HG02870 (cell line): Measurements from ENCODE around the gene AANAT.

Source experiments
- ATAC-seq: cut with Tn5 transposase; IDR thresholded peaks from one replicate; pipeline ENCODE4 v1.9.1; 2021; ENCODE audit warnings: mild to moderate bottlenecking, moderate library complexity; ENCODE audit not compliant: unreplicated experiment

AANAT gene

DNA sequence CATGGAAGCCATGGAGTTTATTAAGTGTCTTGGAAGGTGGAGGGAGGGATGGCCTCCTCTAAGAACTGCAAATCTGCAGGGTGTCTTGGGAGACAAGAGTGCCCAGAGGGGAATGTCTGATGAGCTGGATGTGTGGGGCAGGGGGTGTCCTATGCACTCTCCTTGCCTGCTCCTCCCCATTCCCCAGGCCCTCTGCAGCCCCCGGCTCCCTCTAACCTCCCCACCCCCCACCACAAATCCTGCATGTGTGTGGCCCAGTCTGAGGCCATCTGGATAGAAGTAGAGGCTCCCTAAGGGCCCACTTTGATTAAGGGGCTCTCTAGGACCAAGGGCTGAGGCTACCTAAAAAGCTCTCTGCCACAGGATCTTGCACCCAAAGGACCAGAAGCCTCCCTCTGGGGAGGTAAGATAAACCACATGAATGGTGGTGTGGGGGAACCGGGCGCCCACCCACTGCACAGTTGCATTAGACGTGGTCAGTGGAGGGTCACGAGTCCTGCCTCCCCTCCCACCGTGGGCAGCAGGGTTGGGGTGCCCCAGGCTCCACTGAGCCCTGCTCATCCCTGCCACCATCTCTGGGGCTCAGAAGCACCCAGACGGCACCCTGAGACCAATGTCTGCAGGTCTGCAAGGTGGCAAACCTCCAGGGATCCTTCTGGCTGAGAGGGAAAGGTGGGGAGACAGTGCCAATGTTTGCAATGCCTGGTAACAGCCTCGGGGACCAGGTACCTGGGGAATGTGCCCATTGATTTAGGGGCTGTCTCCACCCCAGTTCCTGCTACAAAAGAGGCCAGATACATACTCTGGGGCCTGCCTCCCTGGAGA, 618 bp downstream of the AANAT start:
- no peak for ATAC-seq

DNA sequence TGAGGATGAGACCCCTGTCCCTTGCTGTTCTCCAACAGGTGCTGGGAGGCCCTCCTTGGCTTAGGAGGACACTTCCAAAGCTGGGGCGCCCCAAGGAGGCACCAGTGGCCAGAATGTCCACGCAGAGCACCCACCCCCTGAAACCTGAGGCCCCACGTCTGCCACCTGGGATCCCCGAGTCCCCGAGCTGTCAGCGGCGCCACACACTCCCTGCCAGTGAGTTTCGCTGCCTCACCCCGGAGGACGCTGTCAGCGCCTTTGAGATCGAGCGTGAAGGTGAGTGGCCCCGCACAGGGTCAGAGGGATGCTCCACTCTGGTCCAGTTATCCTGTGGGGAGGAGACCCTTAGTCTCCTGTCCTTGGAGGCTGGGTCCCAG, 1.2 kb downstream of the AANAT start:
- no peak for ATAC-seq

DNA sequence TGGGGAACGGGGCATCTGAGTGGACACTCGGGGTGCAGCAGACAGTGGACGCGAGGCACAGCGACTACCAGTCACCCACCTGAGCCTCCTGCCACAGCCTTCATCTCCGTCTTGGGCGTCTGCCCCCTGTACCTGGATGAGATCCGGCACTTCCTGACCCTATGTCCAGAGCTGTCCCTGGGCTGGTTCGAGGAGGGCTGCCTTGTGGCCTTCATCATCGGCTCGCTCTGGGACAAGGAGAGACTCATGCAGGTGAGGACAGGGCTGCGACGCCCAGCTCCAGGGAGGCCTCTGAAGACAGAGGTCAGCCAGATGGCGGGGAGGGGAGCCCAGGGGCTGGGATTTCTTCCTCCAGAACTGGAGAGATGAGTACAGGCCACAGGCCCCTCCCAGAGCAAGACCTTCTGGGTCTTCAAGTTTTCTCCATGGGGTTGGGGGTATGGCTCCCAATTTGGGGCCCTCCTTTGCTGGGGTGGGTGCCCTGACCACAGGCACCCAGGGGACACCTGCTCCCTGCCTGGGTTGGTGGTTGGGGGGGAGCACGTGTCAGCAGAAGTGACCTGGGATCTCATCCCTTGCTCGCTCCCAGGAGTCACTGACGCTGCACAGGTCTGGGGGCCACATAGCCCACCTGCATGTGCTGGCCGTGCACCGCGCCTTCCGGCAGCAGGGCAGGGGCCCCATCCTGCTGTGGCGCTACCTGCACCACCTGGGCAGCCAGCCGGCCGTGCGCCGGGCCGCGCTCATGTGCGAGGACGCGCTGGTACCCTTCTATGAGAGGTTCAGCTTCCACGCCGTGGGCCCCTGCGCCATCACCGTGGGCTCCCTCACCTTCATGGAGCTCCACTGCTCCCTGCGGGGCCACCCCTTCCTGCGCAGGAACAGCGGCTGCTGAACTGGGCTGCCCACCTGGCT, 1.9 kb downstream of the AANAT start:
- no peak for ATAC-seq

DNA sequence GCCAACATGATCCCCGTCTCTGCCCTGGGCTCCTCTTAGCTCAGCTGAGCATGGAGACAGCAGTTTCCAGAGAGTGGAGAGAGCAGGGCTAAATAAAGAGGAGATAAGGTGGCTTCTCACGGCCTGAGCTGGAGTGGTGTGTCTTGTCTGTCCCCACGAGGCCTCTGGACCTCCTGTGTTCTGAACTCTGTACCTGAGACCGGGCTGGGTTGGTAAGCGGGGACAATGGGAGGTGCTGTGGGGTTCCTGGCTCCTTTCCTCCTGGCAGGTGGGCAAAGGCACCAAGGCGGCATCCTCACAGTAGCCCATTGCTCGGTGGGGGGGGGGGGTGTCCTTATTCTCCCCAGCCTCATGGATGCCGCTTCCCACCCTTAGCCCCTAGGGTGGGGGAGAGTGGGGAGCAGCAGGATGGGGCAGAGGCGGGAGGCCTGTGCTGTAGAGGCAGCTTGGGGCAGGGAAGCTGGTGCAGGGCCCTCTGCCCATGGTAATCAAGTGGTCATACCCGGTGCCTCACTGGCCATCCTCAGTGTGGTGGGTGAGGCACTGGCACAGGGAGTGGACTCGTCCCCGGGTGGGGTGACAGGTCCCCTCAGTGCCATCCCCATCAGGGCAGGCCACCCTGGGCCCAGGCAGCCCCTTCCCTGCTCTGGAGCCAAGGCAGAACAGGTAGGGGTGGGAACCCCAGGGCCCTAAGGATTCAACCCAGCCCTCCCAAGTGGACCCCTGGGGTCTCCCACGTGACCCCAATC, 2.8 kb downstream of the AANAT start:
- ATAC-seq = no peak

DNA sequence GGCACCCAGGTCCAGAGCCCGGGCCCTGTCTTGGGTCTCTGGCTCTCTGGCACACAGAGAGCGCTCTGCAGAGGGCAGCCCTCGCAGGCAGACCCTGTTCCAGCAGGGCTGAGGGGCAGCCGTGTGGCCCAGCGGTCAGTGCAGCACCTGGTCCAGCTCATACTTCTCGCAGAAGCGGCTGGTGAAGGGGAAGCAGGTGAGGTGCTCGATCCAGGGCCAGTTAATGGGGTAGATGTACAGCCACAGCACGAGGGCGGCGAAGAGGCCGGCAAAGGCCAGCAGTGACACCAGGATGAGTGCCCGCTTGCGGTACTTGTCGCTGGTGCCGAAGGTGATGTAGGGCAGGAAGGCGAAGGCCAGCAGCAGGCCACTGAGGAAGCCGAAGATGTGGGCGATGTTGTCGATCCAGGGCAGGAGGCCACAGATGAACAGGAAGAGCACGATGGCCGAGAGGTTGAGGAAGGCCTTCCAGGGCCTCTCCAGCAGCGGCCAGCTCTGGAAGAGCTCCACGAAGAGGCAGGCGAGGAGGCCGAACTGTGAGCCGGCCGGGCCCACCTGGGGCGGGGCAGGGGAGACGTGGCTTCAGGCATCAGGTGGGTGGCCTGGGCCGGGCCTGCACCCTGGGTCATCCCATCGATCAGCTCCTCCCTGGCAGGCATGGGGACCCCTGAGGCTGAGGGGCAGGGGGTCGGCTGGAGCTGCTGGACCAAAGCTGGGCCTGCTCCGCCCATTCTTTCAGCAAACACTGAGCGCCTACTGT, 4.3 kb downstream of the AANAT start:
- ATAC-seq = no peak

DNA sequence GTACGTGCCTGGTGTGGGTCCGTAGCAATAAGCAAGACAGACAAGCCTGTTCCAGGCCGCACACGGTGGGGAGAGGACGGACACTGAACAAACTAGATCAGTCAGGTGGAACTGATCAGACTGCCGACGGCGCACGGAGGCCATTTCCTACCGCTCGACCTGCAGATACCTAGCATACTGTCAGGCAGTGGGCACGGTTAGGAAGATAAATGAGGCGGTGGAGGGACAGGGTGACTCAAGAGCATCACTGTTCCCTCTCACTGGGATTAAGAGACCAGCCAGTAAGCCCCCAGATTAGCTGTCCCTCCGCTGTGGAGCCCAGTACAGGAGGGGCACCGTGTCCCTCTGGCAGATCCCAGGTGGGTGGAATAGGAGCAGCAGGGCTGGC, 4.8 kb downstream of the AANAT start:
- no peak for ATAC-seq

DNA sequence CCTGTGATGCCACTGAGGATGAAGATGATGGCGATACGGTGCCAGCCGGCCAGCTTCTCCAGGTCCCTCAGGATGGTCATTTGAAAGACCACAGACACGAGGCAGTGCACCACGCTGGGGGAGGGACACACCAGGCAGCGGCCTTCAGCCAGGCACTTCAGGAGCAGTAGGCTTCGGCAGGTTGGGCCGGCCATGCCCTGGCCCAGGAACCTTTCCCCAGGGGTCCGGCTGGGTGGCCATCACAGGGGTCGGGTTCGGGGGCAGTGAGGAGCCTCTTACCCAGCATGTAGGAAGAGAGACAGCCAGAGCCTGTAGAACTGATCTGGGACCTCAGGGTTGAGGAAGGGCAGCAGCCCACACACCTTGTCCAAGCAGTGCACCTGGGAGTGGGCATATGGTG, 5.3 kb downstream of the AANAT start:
- no peak for ATAC-seq

DNA sequence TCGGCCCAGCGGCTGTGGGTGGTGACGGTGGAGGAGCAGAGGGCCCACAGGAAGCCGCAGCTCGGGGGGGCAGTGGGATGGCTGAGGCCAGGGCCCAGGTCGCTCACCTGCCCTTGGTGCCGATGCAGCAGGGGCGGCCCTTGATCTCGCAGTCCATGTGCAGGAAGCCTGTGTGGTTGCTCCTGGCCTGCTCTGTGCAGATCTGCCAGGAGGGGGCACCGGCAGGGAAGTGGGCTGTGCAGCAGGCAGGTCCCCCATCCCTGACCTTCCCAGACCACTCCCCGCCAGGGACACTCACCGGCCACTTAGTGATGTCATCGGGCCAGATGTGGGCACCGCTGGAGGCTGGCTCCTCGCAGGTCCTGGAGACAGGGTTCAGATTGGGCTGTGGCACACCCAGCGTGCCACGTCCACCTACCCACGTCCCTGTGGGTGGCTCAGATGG, 6.2 kb downstream of the AANAT start:
- no peak for ATAC-seq

DNA sequence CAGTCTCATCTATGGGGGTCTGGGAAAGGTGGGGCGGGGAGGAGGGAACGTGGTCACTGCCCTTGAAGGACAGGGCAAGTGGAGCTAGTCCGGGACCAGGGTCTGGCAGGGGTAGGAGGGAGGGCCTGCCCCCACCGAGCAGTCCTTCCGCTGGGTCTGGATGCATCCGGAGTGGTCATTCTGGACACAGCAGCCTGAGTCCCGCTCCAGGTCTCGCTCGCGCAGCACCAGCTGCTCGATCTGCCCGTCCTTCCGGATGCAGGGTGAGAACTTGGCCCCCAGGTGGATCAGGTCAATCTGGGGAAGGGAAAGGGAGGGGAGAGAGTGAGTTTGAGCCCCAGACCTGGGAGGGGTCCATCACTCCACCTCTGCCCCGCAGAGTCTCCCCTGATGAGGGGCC, 6.8 kb downstream of the AANAT start:
- ATAC-seq = no peak

DNA sequence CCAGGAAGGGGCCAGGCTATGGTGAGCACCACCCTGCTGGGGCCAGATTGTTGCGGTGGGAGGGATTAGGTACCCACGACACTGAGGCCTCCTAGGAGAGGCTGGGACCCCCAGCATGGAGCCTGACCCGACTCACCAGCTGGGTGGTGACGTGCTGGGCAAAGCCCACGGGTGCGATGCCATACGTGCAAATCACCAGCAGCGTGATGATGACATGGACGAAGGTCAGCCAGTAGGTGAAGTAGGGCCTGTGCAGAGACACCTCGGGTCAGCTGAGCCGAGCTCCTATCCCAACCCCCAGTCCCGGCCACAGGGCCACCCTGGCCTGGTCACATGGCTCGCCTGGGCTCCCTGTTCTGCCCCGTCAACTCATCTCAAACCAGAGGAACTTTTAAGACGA, 7.5 kb downstream of the AANAT start:
- no peak for ATAC-seq

DNA sequence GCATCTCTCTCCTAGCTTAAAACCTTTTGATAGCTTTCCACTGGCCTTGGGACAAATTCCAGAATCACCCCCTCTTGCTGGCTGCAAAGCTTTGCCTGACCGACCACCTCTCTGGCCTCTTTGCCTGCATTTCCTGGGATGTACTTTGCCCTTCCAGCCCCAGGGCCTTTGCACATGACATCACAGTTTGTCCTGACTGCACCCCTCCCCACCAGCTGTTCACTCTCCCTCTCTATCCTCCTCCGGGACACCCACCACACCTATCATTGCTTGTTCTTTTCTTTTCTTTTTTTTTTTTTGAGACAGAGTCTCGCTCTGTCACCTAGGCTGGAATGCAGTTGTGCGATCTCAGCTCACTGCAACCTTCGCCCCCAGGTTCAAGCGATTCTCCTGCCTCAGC, 7.9 kb downstream of the AANAT start:
- ATAC-seq = no peak

DNA sequence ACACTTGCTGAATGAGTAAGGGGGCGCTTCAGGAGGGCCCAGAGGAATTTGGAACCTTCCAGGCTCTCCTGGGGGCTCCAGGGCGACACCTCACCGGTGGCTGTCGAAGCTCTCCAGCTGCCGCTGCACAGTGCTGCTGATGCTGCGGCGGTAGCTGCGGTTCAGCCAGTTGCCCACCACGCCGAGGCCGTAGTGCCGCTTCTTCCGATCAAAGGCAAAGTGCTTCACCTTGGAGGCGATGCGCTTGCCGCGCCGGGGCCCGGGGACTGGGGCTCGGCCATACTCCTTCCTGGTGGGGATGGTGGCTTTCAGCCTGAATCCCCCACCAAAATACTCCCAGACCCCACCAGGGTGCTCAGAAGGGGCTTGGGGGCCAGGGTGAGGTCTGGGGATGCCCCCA, 9.3 kb downstream of the AANAT start:
- no peak for ATAC-seq

DNA sequence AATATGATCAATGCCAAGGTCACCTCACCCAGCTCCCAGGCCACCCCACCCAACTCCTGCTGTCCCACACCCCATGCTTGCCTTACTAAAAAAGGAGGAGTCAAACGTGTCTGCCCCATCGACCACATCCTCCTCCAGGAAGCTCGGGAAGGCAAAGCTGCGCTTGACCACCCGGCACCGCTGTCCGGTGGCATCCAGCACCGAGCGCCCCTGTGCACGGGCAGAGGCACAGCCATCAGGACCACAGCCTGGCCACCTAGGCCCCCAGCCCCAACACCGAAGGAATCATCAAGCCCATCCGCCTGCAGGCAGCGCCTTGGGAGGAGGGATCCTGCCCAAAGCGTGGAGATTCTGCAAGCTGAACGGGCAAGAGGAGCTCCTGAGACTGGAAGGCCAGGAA, 10.2 kb downstream of the AANAT start:
- ATAC-seq = no peak

DNA sequence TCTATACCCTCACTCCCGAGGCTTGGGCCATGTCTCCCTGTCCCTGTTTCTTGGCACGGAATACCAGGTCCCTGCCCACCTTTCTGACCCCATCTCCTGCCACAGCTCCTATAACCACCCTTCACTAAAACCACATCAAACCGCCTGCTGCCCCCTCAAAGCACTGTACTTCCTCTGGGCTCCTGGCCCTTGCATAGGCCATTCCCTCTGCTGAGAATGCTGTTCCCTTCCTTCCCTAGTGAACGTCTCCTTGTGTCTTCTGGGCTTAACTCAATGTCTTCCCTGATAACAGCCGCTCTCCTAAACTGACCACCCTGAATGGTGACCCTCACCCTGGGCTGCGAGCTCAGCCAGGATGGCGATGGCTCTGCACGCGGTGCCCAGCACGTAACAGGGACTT, 10.7 kb downstream of the AANAT start:
- ATAC-seq = no peak

DNA sequence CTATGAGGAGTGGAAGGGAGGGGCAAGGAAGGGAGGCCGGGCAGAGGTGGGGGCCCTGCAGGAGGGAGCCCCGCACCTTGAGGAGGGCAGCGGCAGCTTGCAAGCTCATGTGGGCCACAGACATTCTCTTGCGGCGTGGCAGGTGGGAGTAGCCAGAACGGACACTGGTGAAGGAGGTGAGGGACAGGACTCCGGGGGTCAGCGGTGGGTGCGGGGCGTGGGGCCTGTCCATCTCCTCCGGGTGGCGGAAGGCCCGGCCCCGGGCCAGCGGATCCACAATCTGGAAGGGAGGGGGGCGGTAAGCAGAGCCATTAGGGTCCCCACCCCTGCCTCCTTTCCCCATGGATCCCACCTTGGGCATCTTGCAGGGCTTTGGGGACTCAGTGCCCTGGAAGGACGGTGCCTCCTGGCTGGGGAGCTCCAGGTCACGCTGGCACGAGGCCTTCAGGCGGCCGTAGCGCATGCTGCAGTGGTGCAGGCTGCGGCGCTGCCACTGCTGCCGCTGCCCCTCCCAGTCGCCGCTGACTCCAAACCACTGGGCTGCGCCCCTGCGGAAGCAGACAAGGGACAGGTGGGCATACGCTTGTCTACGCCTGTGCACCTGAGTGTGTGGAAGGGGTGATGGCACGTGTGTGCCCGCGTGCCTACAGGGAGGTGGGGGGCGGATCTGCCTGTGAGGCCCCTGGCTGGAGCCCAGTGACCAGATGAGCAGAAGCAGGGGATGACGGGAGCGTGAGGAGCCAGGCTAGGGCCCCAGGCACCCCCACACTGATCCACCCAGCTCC, 11.5 kb downstream of the AANAT start:
- no peak for ATAC-seq

DNA sequence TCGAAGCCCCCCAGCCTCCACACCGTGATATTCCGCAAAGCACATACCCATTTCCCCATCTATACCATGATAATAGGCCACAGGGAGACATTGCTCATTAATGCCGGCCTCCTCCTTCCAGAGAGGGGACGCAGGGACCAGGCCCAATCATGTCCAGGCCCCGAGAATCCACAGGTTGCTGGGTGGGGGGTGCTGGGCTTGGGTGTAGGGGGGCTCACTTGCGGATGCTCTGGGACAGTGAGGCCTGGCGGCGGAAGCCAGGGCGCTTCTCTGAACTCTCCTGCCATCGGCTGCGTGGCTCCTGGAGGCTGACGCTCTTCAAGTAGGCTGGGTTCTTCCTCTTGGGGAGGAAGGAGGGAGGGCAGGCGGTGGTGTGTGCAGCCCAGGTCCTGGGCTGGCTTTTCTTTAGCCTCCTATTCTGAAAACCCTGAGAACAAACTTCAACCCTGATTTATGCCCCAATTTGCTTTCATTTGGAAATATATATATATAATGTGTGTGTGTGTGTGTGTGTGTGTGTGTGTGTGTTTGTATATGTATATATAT, 12.2 kb downstream of the AANAT start:
- ATAC-seq = no peak

DNA sequence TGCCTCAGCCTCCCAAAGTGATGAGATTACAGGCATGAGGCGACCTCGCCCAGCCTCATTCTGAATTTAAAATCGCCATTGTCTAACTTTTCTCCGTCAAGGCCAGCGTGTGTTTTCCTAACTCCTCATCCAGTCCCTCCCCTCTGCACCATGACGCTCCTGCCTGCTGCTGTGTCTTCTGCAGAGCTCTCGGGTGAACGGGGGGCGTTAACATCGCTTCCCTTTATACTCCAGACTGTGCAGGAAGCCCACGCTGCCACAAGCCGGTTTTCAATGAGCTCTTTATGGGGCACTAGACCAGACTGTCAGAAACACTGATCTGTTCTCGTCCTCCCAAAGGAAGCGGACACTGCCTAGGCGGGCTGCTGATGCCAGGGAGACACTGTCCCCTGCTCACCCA, 13.2 kb downstream of the AANAT start:
- no peak for ATAC-seq

DNA sequence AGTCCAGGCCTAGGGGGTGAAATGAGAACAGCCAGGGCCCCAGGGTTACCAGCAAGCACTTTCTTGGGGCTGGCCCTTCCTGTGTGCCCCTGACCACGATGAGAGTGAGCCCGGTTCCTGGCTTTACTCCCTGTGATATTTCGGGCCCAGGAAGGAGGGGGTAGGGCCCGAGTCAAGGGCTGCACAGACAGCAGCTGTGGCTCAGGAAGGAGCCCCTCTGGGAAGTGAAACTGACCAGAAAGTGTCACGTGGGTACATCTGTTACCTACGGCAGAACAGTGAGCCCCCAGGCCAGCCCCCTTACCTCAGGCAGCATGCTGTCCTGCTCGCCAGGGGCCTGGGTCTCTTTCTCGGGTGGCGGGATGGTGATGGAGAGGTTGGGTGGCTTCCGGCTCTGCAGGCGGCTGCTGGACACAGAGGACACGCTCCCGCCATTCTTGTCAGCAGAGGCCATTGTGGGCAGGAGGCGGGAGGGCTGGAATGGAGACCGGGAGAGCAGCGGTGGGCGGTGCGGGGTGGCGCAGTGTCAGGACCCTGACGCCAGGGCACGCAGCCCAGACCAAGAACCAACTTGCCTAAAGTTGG, 13.8 kb downstream of the AANAT start:
- ATAC-seq = no peak

DNA sequence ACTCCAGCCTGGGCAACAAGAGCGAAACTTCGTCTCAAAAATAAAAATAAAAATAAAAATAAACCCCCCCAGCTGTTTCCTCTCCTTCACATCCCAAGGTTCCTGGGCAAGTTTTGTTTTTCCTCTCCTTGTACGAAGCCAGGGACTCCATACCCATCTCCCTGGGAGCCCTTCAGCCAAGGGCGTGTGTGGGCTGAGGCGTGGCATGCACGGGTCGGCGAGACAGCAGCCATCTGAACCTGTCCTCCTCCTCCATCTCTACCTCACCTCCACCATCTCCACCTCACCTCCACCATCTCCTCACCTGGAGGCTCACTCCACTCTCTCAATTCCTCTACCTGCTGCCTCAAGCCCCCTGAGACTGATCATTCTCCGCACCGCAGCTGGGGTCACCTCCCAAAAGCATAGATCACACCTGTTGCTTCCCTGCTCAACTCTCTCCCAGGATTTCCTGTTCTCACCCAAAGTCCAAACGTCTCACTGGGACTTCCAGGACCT, 16.9 kb downstream of the AANAT start:
- ATAC-seq = no peak
